Measurements from ENCODE around the gene DIO3.

The DIO3 gene

GRCh38 chr14:101579372-101580080, 18.2 kb downstream of the DIO3 start:
- Mint-ChIP-seq H3K4me1 (no peaks in the 10 kb centered on the region), H3K27ac (no peak overlapping the region), H3K27me3 (ENCODE audit: low read depth, poor library complexity) (peaks cover 28% of the 10 kb centered on the region), H3K4me3 (no peak overlapping the region), H3K9me3 (peaks cover 8% of the 10 kb centered on the region), H3K36me3 (ENCODE audit: low read depth) (no peaks in the 10 kb centered on the region)
- TF ChIP-seq CTCF (IDR thresholded peaks at IDR 0.05) = no peak
- no peak for DNase-seq

GRCh38 chr14:101581806-101582205, 20.5 kb downstream of the DIO3 start:
- Mint-ChIP-seq H3K4me3 (no peak overlapping the region), H3K36me3 (ENCODE audit: low read depth) (no peaks in the 10 kb centered on the region), H3K4me1 (peaks cover 12% of the 10 kb centered on the region), H3K27me3 (ENCODE audit: low read depth, poor library complexity) (peaks cover 36% of the 10 kb centered on the region), H3K9me3 (peaks cover 8% of the 10 kb centered on the region), H3K27ac (no peak overlapping the region)
- TF ChIP-seq CTCF (IDR thresholded peaks at IDR 0.05) = no peak
- DNase-seq = no peak

GRCh38 chr14:101582294-101582693, 21.0 kb downstream of the DIO3 start:
- H3K4me1 Mint-ChIP-seq = peaks cover 17% of the 10 kb centered on the region
- no peak overlapping the region for H3K27ac Mint-ChIP-seq
- TF ChIP-seq CTCF (IDR thresholded peaks at IDR 0.05) = no peak
- peaks cover 8% of the 10 kb centered on the region for H3K9me3 Mint-ChIP-seq
- peaks cover 36% of the 10 kb centered on the region for H3K27me3 Mint-ChIP-seq (ENCODE audit: low read depth, poor library complexity)
- no peak overlapping the region for H3K4me3 Mint-ChIP-seq
- DNase-seq = no peak
- no peaks in the 10 kb centered on the region for H3K36me3 Mint-ChIP-seq (ENCODE audit: low read depth)

GRCh38 chr14:101583006-101583714, 21.9 kb downstream of the DIO3 start:
- Mint-ChIP-seq H3K9me3 (peaks cover 8% of the 10 kb centered on the region), H3K4me3 (no peak overlapping the region), H3K27me3 (ENCODE audit: low read depth, poor library complexity) (peaks cover 36% of the 10 kb centered on the region), H3K27ac (no peak overlapping the region), H3K36me3 (ENCODE audit: low read depth) (no peaks in the 10 kb centered on the region), H3K4me1 (peaks cover 26% of the 10 kb centered on the region)
- DNase-seq = no peak
- no peak for TF ChIP-seq CTCF (IDR thresholded peaks at IDR 0.05)

- no peaks in the 10 kb centered on the region for H3K36me3 Mint-ChIP-seq (ENCODE audit: low read depth)
- H3K27me3 Mint-ChIP-seq (ENCODE audit: low read depth, poor library complexity) = peaks cover 37% of the 10 kb centered on the region
- no peak for TF ChIP-seq CTCF (IDR thresholded peaks at IDR 0.05)
- H3K4me3 Mint-ChIP-seq = no peak overlapping the region
- peaks cover 8% of the 10 kb centered on the region for H3K9me3 Mint-ChIP-seq
- peaks cover 31% of the 10 kb centered on the region for H3K4me1 Mint-ChIP-seq
- DNase-seq = no peak
- H3K27ac Mint-ChIP-seq = no peak overlapping the region
These were observed 22.4 kb downstream of the DIO3 start for GRCh38 chr14:101583715-101584054.
